Hematopoietic multipotent progenitor cell treated with erythropoietin and hydrocortisone succinate and interleukin-3 and kit ligand, for 4 days (in vitro differentiated cells): ENCODE data around the gene RHBDL2.
A peak's percentile ranks its signal among the peaks of the same experiment; 100 is the strongest.

Experiments
- DNase-seq: peaks from one replicate; pipeline ENCODE4 v3.0.0-alpha.2; 2015

Gene RHBDL2

DNA sequence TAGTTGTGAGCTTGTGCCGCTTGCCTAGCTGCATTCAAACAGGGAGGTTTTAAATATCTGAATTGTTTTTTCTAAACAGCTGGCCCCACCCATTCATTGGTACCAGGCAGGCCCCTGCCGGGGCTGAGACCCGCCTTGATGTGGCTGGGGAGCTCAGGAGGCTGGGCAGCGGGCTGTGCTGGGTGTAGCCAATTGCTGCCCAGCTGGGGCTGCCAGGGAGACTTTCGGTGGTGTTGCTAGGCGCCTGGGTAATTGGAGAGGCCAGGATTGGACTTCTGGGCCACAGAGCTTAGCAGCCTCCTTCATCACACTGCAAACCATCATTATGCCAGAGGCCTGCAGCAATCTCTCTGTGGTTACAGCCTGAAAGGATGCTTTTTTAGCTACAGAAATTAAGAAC, 12.2 kb downstream of the RHBDL2 start:
- DNase-seq, result peak; percentile 21

DNA sequence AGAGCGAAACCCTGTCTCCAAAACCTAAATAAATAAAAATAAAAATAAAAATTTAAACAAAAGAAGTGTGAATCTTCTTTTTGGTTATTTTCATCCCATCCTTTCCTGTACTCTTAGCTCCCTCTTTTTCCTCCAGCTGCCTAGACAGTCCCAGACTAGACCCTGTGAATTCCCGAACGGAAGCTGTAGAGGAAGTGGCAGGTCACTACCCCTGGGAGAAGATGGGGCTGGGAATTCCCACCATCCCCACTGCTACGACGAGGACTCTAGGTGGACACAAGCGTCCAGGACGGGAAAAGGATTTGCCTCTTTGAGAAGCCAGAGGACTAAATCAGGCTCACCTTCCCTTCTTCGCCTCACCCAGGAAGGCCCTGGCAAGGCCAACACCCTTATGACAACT, 12.6 kb downstream of the RHBDL2 start:
- DNase-seq, result no peak

GRCh38 chr1:38926091-38926490, 15.5 kb downstream of the RHBDL2 start:
- DNase-seq, result no peak

- DNase-seq, result peak; percentile 18
Measured at GRCh38 chr1:38925391-38925790, 16.2 kb downstream of the RHBDL2 start.

DNA sequence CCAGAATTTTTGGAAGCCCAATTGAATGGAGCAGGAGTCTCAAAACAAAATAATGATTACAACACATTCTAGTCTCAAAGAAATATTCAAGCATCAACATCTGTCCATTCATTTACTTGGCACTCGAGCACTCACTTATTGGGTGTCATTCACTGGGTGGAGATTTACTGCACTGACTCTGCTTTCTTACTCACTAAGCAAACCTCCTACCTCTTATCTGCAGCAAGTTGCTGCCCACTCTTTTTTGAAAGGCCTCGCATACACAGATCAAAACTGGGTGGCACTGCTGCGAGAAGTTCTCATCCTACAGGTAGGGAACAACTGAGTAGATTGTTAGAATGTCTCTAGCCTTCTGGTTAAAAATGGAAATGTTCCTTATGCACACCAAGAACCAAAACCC, 18.0 kb downstream of the RHBDL2 start:
- DNase-seq, result peak; percentile 15

DNA sequence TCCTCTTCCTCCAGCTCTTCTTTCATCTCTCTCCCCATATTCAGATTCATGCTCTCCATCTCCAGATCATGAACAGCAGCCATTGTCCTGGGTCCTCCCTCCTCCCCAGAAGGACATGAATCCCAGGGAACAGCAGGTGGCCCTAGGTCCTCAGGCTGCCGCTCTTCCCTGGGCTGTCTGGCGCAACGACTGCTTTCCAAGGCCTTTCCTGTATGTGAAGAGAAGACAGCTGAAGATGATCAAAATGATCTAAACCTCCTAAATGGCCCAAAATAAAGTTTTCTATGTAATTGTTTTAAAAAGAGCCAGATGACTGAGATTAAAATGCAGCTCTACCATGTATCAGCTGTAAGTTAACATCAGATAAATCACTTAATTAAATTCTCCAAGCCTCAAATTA, 22.5 kb downstream of the RHBDL2 start:
- DNase-seq, result no peak

DNA sequence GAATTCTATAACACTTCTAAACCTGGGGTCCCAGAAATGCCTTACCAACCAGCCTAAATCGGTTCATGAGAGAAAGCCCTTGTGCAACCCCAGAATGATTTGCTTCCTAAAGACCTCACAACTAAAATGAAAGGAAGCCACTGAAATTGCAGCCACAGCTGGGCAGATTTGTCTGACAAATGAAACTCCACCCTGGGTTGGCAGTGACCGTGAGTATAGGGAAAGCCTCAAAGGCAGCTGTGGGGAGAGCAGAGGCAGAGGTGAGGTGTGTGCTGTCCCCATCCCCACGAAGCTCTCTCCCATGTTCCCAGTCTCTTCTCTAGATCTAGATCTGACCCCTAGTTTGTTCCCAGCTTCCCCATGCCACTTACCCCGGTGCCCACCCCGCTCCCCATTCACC, 23.1 kb downstream of the RHBDL2 start:
- peak; percentile 8 for DNase-seq

- DNase-seq, result no peak
Measured at GRCh38 chr1:38917772-38918171, 23.9 kb downstream of the RHBDL2 start.

DNA sequence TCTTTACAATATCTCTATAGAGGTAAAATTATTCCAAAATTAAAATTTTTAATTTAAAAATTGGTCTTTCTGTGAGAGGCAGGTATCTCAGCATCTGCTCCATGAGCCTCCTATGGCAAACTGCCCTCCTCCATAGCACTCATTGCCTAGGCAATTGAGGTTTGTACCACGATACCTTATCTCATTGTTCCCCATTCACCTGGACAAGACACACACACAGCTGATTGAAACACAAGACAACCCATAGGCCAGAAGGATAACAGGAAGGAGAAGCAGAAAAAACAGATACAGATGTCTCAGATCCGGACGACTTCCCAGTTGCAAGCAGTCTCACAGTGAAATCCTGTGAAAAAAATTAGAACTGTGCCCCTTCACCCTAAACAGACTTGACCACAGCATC, 24.3 kb downstream of the RHBDL2 start:
- DNase-seq, result peak; percentile 13

GRCh38 chr1:38915352-38915948, 26.2 kb downstream of the RHBDL2 start:
- peak; percentile 92 for DNase-seq

DNA sequence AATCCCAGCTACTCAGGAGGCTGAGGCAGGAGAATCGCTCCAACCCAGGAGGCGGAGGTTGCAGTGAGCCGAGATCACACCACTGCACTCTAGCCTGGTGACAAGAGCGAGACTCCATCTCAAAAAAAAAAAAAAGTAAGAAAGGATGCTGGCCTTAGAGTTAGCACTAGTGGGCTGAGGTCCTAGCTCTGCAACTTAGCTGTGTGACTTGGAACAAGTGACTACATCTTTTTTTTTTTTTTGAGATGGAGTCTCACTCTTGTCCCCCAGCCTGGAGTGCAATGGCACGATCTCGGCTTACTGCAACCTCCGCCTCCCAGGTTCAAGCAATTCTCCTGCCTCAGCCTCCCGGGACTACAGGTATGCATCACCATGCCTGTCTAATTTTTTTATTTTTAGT, 26.7 kb downstream of the RHBDL2 start:
- peak; percentile 37 for DNase-seq

DNA sequence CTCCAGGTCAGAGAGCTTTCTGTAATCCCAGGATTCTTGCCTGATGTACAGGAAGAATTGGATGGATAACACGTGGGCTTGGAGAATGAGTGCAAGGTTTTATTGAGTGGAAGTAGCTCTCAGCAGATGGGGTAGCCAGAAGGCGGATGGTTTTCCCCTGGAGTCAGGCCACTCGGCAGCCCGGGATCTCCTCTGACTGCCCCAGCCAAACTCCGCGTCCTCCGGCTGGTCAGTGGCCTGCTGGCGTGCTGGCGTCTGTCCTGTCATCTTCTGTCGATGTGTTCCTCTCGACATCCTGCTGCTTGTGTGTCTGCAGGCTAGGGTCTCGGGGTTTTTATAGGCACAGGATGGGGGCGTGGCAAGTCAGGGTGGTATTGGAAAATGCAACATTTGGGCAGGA, 32.8 kb downstream of the RHBDL2 start:
- no peak for DNase-seq

GRCh38 chr1:38905985-38906384, 35.6 kb downstream of the RHBDL2 start:
- DNase-seq, result no peak

GRCh38 chr1:38899560-38899959, 42.1 kb downstream of the RHBDL2 start:
- no peak for DNase-seq

DNA sequence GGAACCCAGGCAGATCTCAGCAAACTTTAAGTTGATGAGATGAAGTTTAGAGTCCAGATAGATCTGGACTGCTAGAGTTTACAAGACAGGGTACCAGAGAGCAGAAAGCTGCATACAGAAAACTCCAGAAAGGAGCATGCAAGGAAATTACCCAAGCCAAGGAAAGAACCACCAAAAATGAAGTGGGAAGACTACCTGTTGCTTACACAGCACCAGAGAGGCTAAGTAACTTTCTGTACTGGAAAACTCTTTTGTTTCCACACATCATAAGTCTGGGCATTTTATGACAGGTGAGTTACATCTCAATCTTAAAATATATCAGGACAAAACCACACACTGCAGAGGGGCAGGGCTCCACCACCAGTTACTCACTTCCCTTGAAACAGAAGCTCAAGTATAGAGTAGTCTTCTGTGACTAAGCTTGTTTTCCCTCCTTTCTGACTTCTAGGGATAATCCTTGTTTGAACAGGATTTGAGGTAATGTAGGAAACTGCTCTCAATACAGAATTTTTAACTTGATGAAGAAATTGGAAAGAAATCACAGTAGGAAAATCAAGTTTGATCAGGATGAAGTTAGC, 42.9 kb downstream of the RHBDL2 start:
- no peak for DNase-seq

DNA sequence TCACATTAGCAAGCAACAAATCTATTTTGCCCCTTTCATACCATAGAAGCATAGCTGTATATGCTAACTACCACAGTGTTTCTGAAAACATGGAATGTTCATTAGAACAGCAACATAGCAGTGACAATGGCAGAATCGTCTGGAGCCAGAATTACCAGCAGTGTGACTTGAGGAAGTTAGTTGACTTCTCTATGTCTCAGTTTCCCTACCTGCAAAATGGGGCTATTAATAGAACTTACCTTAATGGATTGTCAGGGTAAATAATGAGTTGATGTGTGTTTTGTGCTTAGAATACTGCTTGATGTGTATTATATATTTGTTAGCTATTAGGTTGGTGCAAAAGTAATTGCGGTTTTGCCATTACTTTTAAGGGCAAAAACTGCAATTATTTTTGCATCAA, 45.5 kb downstream of the RHBDL2 start:
- DNase-seq, result no peak

GRCh38 chr1:38892976-38893375, 48.7 kb downstream of the RHBDL2 start:
- no peak for DNase-seq

DNA sequence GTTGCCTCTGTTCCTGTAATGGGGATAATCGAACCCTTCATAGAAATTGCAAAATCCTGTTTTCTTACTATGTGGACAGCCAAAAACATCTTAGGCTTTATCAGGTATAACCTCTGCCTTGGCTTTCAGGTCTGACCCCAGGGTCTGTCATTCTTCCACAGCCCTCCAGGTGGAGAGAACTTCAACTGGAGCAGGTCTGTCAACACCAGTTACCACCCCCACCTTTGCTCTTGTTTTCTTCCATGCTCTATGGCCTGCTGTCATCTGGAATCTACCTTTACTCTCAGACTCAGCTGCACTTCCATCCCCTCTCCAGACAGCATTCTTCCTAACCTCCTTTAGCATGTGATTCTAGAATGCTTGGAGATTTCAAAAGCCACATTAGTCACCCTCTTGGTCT, 49.9 kb downstream of the RHBDL2 start:
- DNase-seq, result peak; percentile 42

DNA sequence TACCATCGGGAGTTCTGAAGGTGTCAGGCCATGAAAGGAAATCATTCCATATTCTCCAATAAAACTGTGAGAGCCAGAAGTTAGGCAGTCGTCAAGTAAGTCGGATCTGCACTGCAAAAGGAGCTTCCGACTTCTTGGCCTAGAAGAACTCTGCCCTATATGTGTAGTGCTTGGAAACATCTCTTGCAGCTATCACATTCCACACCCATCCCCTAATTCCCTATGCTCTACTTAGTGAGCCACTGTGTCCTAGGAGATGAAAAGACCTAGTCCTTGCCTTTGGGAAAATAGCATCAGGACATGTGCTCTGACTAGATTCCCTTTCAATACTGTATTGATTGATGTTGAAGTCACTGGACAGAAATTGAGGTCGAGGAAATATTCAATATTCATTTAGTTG, 52.0 kb downstream of the RHBDL2 start:
- DNase-seq, result no peak

GRCh38 chr1:38888423-38889333, 53.0 kb downstream of the RHBDL2 start:
- DNase-seq, result no peak

DNA sequence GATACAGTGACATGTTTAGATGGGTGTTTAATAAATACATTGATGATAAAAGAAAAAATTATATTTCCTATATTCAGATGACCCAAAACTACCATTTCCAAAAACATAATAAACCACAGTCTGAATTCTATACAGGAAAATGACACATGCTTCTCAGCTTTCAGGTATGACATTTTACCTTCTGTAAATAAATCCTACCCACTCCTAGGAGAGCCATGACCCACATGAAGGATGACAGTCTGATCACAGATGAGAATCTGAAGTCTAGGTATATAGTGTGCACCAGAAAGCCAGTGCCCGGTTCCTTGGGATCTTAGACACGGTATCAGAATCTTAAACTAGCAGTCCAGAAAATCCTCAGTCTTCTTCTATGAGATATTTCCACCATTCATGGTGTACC, 56.5 kb downstream of the RHBDL2 start:
- DNase-seq, result no peak

DNA sequence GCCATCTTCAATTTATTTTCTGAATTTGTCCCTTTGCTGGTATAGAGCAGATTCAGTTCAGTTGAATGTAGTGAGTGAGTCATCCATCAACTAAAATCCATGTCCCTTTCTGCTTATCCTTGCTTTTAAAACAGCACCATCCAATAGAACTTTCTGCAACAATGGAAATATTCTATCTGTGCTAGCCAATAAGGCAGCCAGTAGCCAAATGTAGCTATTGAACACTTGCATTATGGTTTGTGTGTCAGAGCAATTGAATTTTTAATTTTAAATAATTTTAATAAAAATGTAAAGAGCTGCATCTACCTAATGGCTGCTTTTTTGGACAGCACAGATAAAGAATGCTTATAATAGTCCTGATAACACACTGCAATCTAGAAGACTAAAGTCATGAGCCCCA, 60.1 kb downstream of the RHBDL2 start, which contains the start of gene GJA9:
Gene GJA9 (minus strand): TSS at position 101 of the 400 bp plus-strand sequence. CDS start 5,489 bp downstream, outside the sequence.
- DNase-seq, result no peak

- no peak for DNase-seq
Measured at GRCh38 chr1:38875811-38876210, 65.8 kb downstream of the RHBDL2 start.
